Left colon (tissue), 2 donors: ENCODE results near the gene ADGRV1. TPM values are rescaled to one million over a fixed set of nuclear protein-coding genes. Genes with fewer than 3 reads are reported as not detected.
A peak's percentile ranks its signal among the peaks of the same experiment; 100 is the strongest.
"Not testable (repeated sequence)": the region's sequence is repeated elsewhere in the genome, so short reads cannot be mapped to it uniquely, and the experiment has no call there.

ENCODE experiments used
- ATAC-seq: fragments of 200-7000 bp; cut with Tn5 transposase; one replicate; pipeline ENCODE4 v1.9.1; 2020; ENCODE audit warnings: mild to moderate bottlenecking, moderate library complexity
- DNase-seq, 2 donors: peaks; one replicate each; pipeline ENCODE4 v3.0.0-alpha.2; 2020
- intact Hi-C, 2 donors: fragments of 100-400 bp; cut with DNase I in 1 of 2; cut with micrococcal nuclease in 1 of 2; formaldehyde crosslinking; loops; one replicate each; pipeline versions ENCODE4 v1.11.2 to v1.14.0; 2022; cut with DNase I, micrococcal nuclease
- total RNA-seq, 2 donors: library from RNA; stranded (reverse); fragmentation: NEBNext Ultra II Directional; extraction: Animal tissue kit (Norgen Biotek cat#: 25700); gene quantifications; one replicate each; pipeline ENCODE4 v1.2.1, GENCODE V29; 2021
- donor health status: DM: no; HTN: no; CAD: no.
- donor health status: DM: yes; HTN: yes; CAD: no.

ADGRV1 gene
- total RNA-seq, 2 donors from 2014 or later, result 3.8 to 7.3 TPM

DNA sequence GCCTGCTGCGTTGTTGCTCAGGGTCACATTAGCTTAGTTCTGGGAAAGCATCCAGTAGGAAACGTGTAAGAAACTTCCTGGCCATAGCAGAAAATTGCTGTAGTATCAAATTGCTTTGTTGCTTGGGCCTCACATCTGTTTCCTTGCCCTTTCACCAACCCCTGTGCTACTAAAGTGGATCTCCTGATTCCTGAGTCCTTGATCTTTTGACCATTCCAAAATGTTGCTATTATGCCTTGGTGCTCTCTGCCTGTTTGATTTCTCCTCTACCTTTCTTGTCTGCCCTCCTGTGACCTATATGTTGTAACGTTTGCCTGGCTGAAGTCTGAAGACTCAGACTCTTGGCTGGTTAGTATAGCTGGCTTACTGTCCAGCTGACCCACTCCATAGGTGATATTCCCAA, 350.5 kb downstream of the ADGRV1 start:
- intact Hi-C loops, result no loop called here
- no peak for ATAC-seq
- DNase-seq, result no peak

DNA sequence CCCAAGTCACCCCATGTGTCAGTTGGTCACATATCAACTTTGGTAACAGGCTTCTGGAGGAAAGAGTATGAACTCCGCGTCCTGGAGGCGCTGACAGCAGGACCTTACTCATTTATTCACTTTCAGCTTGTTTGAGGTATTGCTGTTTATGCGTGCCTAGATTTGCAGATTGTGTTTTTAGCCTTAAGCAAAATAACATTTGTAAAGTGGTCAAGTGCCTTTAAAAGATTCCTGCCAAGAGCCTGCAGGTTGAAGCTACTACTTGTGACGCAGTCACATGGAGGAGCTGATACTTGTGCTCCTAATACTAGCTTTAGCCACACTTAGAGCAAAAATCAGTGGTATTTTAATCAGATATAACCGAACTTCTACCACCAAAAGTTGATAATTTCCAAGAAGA, 351.3 kb downstream of the ADGRV1 start:
- intact Hi-C loops, result no loop called here
- DNase-seq, result no peak
- ATAC-seq, result no peak

DNA sequence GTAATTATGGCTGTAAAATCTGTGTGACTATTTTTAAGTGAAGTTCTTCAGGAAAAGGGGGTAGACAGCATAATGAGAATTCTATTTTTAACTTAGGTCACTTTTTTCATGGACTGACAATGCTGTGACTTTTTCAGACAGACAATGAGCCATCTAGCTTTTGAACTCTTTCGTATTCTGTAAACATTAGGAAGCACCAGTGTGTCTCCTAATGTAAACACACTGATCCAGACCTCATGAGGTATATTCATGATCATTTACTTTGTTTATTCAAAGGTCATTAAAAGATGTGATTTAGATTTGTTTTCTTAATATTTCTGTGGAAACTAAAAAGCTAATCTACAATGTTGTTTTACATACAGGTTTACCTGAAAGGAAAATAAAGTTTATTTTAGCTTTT, 352.6 kb downstream of the ADGRV1 start:
- DNase-seq (no peak), ATAC-seq (no peak)
- intact Hi-C loops, result no loop called here

DNA sequence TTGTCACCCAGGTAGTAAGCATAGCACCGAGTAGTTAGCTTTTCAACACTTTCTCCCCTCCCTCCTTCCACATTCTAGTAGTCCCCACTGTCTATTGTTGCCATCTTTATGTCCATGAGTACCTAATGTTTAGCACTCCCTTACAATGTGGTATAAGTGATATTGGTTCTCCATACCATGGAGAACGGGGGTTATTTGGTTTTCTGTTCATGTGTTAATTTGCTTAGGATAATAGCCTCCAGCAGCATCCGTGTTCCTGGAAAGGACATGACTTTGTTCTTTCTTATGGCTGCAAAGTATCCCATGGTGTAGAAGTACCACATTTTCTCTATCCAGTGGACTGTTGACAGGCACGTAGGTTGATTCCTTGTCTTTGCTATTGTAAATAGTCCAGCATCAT, 353.9 kb downstream of the ADGRV1 start:
- no peak for ATAC-seq

DNA sequence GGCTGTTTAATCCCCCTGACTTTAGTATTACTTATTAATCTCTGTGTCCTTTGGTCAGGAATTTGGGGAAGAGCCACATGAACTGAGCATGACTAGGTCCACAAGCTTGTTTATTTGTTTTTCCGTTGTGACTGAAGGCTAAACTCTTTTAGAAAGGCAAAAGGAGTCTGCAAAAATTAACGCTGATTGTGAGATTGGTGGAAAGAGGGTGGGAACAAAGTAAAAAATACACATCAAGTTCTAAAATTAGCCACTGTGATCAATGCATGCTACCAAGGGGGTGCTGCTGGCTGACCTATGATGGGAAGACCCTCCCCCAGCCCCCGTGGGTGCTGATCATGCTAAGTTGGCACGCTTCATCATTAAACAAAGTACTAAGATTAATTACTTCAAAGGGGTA, 356.8 kb downstream of the ADGRV1 start:
- no peak for ATAC-seq
- intact Hi-C loops, result no loop called here
- DNase-seq, result no peak

More for the DNA sequence above, 353.9 kb downstream of the ADGRV1 start:
- intact Hi-C loops, result no loop called here
- DNase-seq, result no peak

DNA sequence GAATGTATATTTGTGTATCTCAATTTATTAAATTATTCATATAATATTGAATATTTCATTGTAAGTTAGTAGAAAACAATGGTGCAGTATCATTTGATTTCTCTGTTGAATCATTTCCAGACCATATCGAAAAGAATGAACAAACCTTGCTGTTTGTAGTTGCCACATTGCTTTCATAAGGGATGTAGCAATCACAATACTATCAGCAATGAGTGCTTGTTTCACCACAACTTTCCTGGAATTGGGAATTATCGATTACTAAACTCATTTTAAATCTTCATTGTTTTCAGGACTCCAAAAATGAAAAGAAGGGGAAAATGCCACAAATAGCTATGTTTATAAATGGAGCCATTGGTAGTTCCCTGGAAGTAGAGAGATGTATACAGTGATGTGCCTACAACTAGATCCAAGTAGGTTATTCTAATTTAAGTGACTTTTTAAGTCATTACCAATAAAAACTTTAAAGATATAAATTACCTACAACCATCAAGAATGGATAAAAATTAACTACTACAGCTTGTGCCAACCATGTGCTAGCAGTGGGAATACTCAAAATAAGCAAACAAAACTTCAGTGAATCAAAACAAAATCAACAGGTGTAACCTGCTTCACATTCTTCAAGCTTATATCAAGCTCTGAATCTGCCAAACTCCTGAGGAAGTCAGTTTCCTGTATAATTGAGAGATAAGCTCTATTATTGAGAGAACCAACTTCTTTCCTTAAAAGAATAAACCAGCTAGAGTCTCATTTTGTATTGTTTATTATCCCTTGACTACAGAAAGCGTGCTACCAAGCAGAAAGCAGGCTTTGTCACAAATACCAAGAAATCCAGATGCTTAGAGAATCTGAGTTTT, 358.6 kb downstream of the ADGRV1 start:
- intact Hi-C loops, result no loop called here
- DNase-seq (no peak), ATAC-seq (no peak)

DNA sequence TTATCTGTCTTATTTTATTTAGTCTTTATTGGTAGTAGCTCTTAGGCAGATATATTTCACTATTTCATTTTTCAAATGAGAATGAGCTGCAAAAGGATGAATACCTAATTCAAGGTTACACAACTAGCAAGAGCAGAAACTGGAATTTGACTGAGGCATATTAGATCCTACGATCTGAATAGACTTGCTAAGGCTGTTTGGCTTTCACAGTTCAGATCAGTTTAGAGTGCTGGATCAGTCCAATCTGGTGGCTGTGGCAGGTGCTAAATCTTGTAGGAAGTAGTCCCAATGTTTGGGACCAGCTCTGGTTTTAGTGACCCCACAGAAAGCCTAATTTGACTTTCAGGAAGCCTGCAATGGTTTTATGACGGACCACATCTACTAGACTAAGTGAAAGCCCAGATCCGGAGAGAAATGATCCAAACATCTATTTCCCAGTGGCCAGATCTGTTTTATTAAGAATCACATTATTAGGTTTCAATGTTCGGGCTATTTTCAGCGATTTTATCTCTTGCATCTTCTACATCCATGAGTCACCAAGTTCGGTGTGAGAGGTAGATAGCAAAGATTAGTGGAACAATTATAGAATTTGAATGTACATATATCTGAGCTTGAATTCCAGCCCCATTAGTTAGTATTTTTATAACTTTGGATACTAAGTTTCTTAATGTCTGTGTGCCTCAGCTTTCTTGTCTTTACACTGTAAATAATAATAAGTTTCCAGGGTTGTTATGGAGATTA, 359.5 kb downstream of the ADGRV1 start:
- ATAC-seq (no peak), DNase-seq (no peak)
- intact Hi-C loops, result no loop called here

DNA sequence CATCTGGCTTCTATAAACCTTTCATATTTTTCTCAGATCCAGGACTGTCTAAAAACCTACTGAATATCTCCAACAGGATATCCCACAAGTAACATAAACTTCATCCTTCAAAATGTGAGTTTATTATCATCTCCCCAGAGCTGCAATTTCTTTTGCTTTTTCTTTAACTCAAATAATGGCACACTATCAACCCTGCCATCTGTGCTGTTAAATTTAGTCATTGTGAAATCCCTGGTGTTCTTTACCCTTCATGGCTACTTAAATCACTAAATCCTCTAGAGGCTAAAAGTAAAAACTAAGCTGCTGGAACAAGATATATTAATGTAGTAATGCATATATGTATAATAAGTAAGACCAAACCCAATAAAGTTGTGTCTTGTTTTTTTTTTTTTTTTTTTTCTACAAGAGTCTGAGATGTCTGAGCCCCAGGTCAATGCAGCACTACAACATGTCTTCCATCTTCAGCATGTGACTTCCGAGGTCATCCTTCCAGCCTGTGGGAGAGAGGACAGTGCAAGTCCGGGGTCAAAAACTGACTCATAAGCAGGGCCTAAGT, 362.9 kb downstream of the ADGRV1 start:
- intact Hi-C loops, result no loop called here
- DNase-seq (no peak), ATAC-seq (no peak)

DNA sequence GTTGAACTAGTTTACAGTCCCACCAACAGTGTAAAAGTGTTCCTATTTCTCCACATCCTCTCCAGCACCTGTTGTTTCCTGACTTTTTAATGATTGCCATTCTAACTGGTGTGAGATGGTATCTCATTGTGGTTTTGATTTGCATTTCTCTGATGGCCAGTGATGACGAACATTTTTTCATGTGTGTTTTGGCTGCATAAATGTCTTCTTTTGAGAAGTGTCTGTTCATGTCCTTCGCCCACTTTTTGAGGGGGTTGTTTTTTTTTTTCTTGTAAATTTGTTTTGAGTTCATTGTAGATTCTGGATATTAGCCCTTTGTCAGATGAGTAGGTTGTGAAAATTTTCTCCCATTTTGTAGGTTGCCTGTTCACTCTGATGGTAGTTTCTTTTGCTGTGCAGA, 365.6 kb downstream of the ADGRV1 start:
- ATAC-seq, intact Hi-C loops, DNase-seq: not testable (repeated sequence)

DNA sequence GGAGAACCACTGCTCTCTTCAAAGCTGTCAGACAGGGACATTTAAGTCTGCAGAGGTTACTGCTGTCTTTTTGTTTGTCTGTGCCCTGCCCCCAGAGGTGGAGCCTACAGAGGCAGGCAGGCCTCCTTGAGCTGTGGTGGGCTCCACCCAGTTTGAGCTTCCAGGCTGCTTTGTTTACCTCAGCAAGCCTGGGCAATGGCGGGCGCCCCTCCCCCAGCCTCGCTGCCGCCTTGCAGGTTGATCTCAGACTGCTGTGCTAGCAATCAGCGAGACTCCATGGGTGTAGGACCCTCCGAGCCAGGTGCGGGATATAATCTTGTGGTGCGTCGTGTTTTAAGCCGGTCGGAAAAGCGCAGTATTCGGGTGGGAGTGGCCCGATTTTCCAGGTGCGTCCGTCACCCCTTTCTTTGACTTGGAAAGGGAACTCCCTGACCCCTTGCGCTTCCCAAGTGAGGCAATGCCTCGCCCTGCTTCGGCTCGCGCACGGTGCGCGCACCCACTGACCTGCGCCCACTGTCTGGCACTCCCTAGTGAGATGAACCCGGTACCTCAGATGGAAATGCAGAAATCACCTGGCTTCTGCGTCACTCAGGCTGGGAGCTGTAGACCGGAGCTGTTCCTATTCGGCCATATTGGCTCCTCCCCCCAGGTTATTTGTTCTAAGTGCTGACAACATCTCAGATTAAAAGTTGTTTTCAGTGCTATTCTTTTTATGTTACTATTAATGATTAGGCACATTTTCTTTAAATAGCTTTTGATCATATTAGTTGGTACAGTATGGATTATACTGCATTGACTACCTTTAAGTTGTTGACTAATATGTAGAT, 370.6 kb downstream of the ADGRV1 start:
- ATAC-seq, intact Hi-C loops, DNase-seq: not testable (repeated sequence)

DNA sequence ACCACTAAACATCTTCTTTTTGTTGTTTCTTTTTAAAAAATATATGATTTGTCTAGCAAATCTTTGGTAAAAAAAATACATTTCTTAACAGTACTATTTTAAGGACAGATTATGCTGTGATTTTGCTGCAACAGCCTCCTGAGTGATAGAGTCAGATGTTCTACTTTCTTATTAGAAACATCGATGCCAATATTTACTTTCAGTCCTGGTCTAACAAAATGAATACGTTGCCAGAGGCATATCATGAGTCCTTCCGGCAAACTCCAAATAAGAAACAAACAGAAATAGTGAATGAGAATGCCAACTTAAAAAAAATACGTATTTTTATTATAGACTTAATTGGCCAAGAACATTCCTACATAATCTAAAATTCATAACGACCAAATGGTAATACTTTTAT, 371.5 kb downstream of the ADGRV1 start:
- intact Hi-C loops, result loop anchor here in 1 of 2 donors (5.0 kb wide), 2 partner anchors 172 to 457 kb away; no protein-coding TSS in a partner anchor

DNA sequence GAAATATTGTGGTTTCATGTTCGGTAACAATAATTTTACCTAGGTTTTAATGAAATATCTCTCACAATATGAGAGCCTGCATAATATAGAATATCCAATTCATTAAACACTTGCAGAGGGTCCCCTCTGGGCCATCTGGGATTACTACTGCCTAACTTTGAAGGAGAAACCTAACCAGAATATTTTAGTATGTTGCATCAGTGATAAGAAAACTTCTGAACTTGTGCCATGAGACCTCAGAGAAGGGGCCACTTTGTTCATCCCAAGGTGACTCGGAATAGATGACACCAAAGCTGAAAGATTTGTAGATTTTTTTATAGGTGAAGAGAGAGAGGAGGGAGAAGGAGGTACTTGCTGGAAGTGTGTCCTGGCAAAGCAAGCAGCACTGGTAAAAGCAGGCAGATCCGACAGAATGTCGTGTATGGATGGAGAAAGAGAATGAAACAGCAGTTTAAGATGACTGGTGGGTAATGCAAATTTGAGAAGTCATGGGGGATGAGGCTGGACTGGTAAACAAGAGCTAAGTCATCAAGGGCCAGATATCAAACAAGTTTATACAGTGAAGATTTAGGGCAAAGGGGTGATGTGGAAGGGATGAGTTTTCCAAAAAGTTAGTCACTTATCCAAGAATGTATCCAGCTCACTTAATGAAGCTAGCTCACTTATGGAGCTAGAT, 372.3 kb downstream of the ADGRV1 start:
- no peak for ATAC-seq
- intact Hi-C loops, result loop anchor here in 1 of 2 donors (5.0 kb wide), 2 partner anchors 171 to 456 kb away; no protein-coding TSS in a partner anchor

More for the DNA sequence above, 371.5 kb downstream of the ADGRV1 start:
- DNase-seq (no peak), ATAC-seq (no peak)

DNA sequence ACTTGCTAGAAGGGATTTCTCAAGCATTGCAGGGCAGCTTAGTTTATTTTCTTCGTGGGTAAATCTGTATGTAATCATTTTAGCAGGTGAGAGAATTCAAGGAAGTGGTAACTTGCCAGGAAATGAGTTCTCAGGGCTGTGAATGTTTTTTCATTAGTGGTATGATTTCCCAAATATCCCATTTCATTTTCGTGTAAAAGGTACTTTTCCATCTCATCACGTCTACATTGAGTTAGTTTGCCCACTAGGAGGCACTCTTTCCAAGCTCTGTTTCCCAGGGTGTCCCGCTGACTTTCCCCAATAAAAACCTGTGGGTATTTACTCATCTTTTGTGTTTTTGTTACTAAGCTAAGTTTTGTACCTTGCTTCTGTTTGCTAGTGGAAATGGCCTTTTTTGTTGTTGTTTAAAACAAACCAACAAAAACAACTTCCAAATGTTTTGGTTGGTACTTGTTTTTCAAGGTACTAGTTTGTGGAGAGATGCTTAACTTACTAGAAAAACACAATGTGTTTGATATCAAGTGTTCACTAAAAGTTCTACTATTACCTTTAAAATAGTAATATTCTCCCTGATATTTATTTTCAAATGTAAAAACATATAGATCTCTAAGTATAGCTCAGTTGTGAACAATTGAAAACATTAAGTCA, 373.6 kb downstream of the ADGRV1 start:
- peak; percentile 13 to 31 for DNase-seq
- peak; percentile 74 for ATAC-seq
- intact Hi-C loops, result loop anchor here in 1 of 2 donors (5.0 kb wide), 2 partner anchors 170 to 455 kb away; no protein-coding TSS in a partner anchor

More for the DNA sequence above, 372.3 kb downstream of the ADGRV1 start:
- no peak for DNase-seq

DNA sequence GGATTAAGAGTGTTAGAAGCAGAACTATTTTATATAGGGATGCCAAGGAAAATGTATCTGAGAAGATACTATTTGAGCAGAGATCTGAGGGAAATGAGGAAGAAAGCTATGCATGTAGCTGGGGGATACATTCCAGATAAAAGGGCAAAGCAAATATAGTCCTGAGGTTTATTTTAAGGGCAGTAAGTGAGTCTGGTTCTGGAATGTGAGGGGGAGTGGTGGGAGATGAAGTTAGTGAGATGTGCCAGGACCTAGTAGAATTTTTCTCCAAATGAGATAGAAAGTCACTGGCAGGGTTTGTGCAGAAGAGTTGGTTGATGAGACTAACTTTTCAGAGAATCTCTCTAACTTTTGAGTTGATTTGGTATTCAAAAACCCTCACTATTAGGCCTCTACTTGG, 374.7 kb downstream of the ADGRV1 start:
- no peak for ATAC-seq
- intact Hi-C loops, result loop anchor here in 1 of 2 donors (5.0 kb wide), 2 partner anchors 169 to 454 kb away; no protein-coding TSS in a partner anchor
- DNase-seq, result no peak

DNA sequence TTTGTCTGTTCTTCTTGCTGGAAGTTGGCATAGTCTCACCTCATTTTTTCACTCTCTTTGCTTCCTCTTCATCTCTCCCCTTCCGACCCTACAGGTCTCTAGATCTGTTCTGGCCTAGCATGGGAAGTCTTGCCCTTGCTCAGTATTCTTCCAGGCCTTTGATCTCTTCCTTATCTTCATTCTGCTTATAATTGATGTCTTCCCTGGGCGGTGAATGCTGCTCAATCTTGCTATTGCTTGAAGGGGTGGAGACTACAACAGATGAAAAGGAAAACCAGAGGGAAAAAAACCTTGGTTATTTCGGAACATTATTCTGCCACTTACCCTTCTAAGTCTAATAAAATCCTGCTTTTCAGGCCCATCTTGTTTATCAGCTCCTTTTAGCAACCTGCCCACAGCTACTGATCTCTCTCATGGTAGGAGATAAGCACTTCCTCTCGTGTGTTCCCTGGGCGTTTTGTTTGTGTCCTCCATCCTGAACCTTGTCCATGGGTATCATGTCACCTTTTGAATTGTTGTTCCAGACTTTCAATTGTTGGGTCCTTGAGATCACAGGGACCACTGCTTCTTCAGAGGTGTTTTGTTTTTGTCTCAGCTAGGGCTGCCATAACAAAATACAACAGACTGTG, 375.6 kb downstream of the ADGRV1 start:
- no peak for DNase-seq
- ATAC-seq, result peak; percentile 60
- intact Hi-C loops, result loop anchor here in 1 of 2 donors (5.0 kb wide), 2 partner anchors 168 to 453 kb away; no protein-coding TSS in a partner anchor

DNA sequence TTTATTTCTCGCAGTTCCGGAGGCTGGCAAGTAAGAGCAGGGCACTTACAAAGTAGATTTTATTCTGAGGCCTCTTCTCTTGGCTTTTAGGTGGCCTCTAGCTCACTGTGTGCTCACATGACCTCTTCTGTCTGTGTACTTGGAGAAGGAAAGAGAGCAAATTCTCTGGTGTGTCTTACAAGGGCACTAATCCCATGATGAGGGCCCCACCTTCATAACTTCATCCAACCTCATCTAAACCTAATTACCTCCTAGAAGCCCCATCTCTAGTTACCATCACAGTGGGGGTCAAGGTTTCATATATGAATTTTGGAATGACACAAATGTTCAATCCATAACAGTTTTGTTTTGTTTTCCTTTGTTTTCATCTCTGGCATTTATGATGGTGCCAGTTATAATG, 376.1 kb downstream of the ADGRV1 start:
- ATAC-seq, result no peak
- intact Hi-C loops, result loop anchor here in 1 of 2 donors (5.0 kb wide), 2 partner anchors 168 to 453 kb away; no protein-coding TSS in a partner anchor
- no peak for DNase-seq

DNA sequence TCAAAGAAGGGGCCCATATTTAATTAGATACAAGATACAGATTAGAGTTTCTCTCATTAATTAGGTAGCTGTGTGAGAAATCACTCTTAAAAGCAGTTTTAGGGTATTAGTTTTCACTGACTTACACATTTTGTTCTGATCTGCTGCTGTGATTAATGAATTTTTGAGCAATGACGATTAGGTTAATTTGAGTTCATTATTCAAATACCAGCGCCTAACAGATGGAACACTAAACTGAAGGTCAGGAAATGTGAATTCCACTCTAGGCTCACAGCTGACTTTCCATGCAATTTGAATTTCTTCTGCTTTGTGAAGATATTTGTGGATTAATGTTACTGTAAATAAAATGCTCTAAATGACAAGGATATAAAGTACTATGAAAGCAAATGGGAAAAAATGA, 380.6 kb downstream of the ADGRV1 start:
- ATAC-seq (no peak), DNase-seq (no peak)
- intact Hi-C loops, result no loop called here
